A549 (cell line): ENCODE results near the gene CD7. TPM values are rescaled to one million over a fixed set of nuclear protein-coding genes. Genes with fewer than 3 reads are reported as not detected.

Experiments
- ATAC-seq, 2 experiments: fragments of 200-7000 bp in 1 of 2; fragments of >200 bp in 1 of 2; cut with Nextera tagmentation in 1 of 2; cut with Tn5 transposase in 1 of 2; 3 replicates each; pipeline versions ENCODE4 v1.8.0 to v1.9.1; 2018 to 2020; ENCODE audit warnings: mild to moderate bottlenecking in 1 of 2, moderate library complexity in 1 of 2
- CTCF ChIA-PET: fragments of 300-600 bp; sonication (Branson Sonifier 250); formaldehyde crosslinking; extraction: SDS; loops from one replicate; lab custom pipeline; 2021; ENCODE audit warnings: antibody characterized with exemption, inconsistent platforms; lab: Yijun Ruan, JAX
- POLR2A ChIA-PET: fragments of 350-600 bp; formaldehyde crosslinking; extraction: SDS; loops from one replicate; lab custom pipeline; 2021; ENCODE audit warnings: antibody characterized with exemption, inconsistent platforms; lab: Yijun Ruan, JAX
- DNase-seq, 2 experiments: peaks; one replicate each; pipeline versions ENCODE4 v3.0.0 to v3.0.0-alpha.2; 2011 to 2016; ENCODE audit warnings: low read depth in 1 of 2, low spot score in 1 of 2
- FAIRE-seq: peaks from 2 replicates; lab custom pipeline; 2011; peaks lifted over from hg19 to GRCh38; lab: Jason Lieb, UNC
- H3K27ac ChIP-seq, 2 experiments: fragments of >200 bp; sonication (Bioruptor Twin); formaldehyde crosslinking; 3 replicates each; pipeline ENCODE4 v1.5.1; 2016 to 2017
- H3K4me1 ChIP-seq: fragments of >200 bp; sonication (Bioruptor Twin); formaldehyde crosslinking; 3 replicates; pipeline ENCODE4 v1.6.1; 2016
- H3K4me2 ChIP-seq: fragments of >200 bp; sonication (Bioruptor Twin); formaldehyde crosslinking; 3 replicates; pipeline ENCODE4 v1.6.1; 2016
- H3K4me3 ChIP-seq: fragments of >200 bp; sonication (Bioruptor Twin); formaldehyde crosslinking; 3 replicates; pipeline ENCODE4 v1.5.1; 2016
- H3K9me3 ChIP-seq: fragments of >200 bp; sonication (Bioruptor Twin); formaldehyde crosslinking; 3 replicates; pipeline ENCODE4 v1.6.1; 2016
- BCL3 ChIP-seq: fragments of >200 bp; sonication (Bioruptor Twin); formaldehyde crosslinking; IDR thresholded peaks from 3 replicates; pipeline ENCODE4 v1.6.1; 2016
- CBX2 ChIP-seq: fragments of 200-600 bp; sonication (generic); IDR thresholded peaks from 2 replicates; pipeline ENCODE4 v1.6.1; 2016; ENCODE audit warnings: low read depth, mild to moderate bottlenecking, borderline replicate concordance
- CBX8 ChIP-seq: fragments of 200-600 bp; sonication (generic); IDR thresholded peaks from 2 replicates; pipeline ENCODE4 v1.6.1; 2016
- CEBPB ChIP-seq, 2 experiments: fragments of >200 bp in 1 of 2; sonication (Bioruptor Twin) in 1 of 2; formaldehyde crosslinking in 1 of 2; IDR thresholded peaks; 2 replicates each; pipeline ENCODE4 v1.6.1; 2012 to 2016
- E2F6 ChIP-seq: IDR thresholded peaks from 2 replicates; pipeline ENCODE4 v1.6.1; 2012; ENCODE audit warnings: low read depth, borderline replicate concordance
- EHMT2 ChIP-seq: fragments of 200-600 bp; sonication (generic); IDR thresholded peaks from 2 replicates; pipeline ENCODE4 v1.6.1; 2016; ENCODE audit warnings: antibody characterized with exemption, low read depth, mild to moderate bottlenecking, moderate library complexity
- EP300 ChIP-seq, 2 experiments: fragments of >200 bp; sonication (Bioruptor Twin); formaldehyde crosslinking; IDR thresholded peaks; 2 replicates in 1 of 2; 3 replicates in 1 of 2; pipeline ENCODE4 v1.6.1; 2016 to 2017
- ESRRA ChIP-seq: fragments of 150-350 bp; IDR thresholded peaks from 2 replicates; pipeline ENCODE4 v1.6.1; 2014; ENCODE audit warnings: mild to moderate bottlenecking, low read length, borderline replicate concordance
- FOSL2 ChIP-seq, 2 experiments: fragments of 450-650 bp in 1 of 2; fragments of >200 bp in 1 of 2; sonication (Bioruptor Twin) in 1 of 2; formaldehyde crosslinking; IDR thresholded peaks; 2 replicates each; pipeline versions ENCODE4 v1.5.0 to v1.6.1; 2016 to 2020; ENCODE audit warnings: mild to moderate bottlenecking in 1 of 2, moderate library complexity in 1 of 2
- FOXS1 ChIP-seq: fragments of 250-450 bp; sonication (Bioruptor Pico); IDR thresholded peaks from 2 replicates; pipeline ENCODE4 v1.5.0; 2020; ENCODE audit warnings: mild to moderate bottlenecking, moderate library complexity
- GATA3 ChIP-seq: IDR thresholded peaks from 2 replicates; pipeline ENCODE4 v1.6.1; 2012; ENCODE audit warnings: borderline replicate concordance
- HES2 ChIP-seq: fragments of >200 bp; sonication (Bioruptor Twin); formaldehyde crosslinking; IDR thresholded peaks from 2 replicates; pipeline ENCODE4 v1.6.1; 2016
- HEYL ChIP-seq: fragments of 250-450 bp; sonication (Bioruptor Pico); IDR thresholded peaks from 2 replicates; pipeline ENCODE4 v1.8.0; 2021; ENCODE audit warnings: mild to moderate bottlenecking, moderate library complexity
- HMGXB4 ChIP-seq: fragments of 250-450 bp; sonication (Bioruptor Pico); IDR thresholded peaks from 2 replicates; pipeline ENCODE4 v1.5.0; 2021; ENCODE audit warnings: mild to moderate bottlenecking, moderate library complexity, borderline replicate concordance
- HOXA7 ChIP-seq: fragments of 250-450 bp; sonication (Bioruptor Pico); IDR thresholded peaks from 2 replicates; pipeline ENCODE4 v1.5.0; 2020; ENCODE audit warnings: mild to moderate bottlenecking, moderate library complexity
- HOXB5 ChIP-seq: fragments of 250-450 bp; sonication (Bioruptor Pico); IDR thresholded peaks from 2 replicates; pipeline ENCODE4 v1.5.0; 2020; ENCODE audit warnings: mild to moderate bottlenecking, moderate library complexity
- JUN ChIP-seq, 2 experiments: fragments of >200 bp; sonication (Bioruptor Twin); formaldehyde crosslinking; IDR thresholded peaks; 2 replicates in 1 of 2; 3 replicates in 1 of 2; pipeline ENCODE4 v1.6.1; 2016 to 2017
- JUNB ChIP-seq: fragments of >200 bp; sonication (Bioruptor Twin); formaldehyde crosslinking; IDR thresholded peaks from 2 replicates; pipeline ENCODE4 v1.6.1; 2016
- KDM5A ChIP-seq: fragments of 200-600 bp; sonication (generic); IDR thresholded peaks from 2 replicates; pipeline ENCODE4 v1.6.1; 2016; ENCODE audit warnings: antibody characterized with exemption, mild to moderate bottlenecking
- MAFK ChIP-seq: fragments of 450-650 bp; IDR thresholded peaks from 2 replicates; pipeline ENCODE4 v1.6.1; 2014; ENCODE audit not compliant: partially characterized antibody
- MAZ ChIP-seq: fragments of 150-350 bp; IDR thresholded peaks from 2 replicates; pipeline ENCODE4 v1.6.1; 2014; ENCODE audit warnings: antibody characterized with exemption, low read depth, low read length, borderline replicate concordance
- NFE2L2 ChIP-seq: fragments of 150-350 bp; conservative IDR thresholded peaks from 2 replicates; pipeline ENCODE4 v1.6.1; 2014; ENCODE audit warnings: low read length
- NPAS2 ChIP-seq: fragments of 250-450 bp; sonication (Bioruptor Pico); IDR thresholded peaks from 2 replicates; pipeline ENCODE4 v1.8.0; 2022; ENCODE audit warnings: mild to moderate bottlenecking, moderate library complexity, borderline replicate concordance
- POLR2A ChIP-seq: IDR thresholded peaks from 2 replicates; pipeline ENCODE4 v1.6.1; 2012; ENCODE audit warnings: mild to moderate bottlenecking, low read length
- RCOR1 ChIP-seq: fragments of 150-350 bp; IDR thresholded peaks from 2 replicates; pipeline ENCODE4 v1.6.1; 2014; ENCODE audit warnings: antibody characterized with exemption, low read length, low read depth
- RFX5 ChIP-seq: fragments of 450-650 bp; IDR thresholded peaks from 2 replicates; pipeline ENCODE4 v1.7.1; 2014; ENCODE audit warnings: antibody characterized with exemption, mild to moderate bottlenecking, moderate library complexity
- ZC3H11A ChIP-seq: fragments of 450-650 bp; IDR thresholded peaks from 2 replicates; pipeline ENCODE4 v1.6.1; 2014; ENCODE audit warnings: antibody characterized with exemption, mild to moderate bottlenecking
- ZFP36 ChIP-seq: fragments of 450-650 bp; IDR thresholded peaks from 2 replicates; pipeline ENCODE4 v1.6.1; 2014; ENCODE audit warnings: borderline replicate concordance; ENCODE audit not compliant: partially characterized antibody
- ZNF302 ChIP-seq: fragments of 250-450 bp; sonication (Bioruptor Pico); IDR thresholded peaks from 2 replicates; pipeline ENCODE4 v1.9.0; 2021; ENCODE audit warnings: inconsistent platforms, mild to moderate bottlenecking, moderate library complexity
- WGBS: methylation state at CpG from one replicate; pipeline ENCODE4 v1.1.6; 2017; ENCODE audit errors: missing lambda C conversion rate; 5-methylcytosine and 5-hydroxymethylcytosine counted together
- polyA plus RNA-seq, 4 experiments: library from polyadenylated mRNA; depleted of rRNA in 3 of 4; stranded (reverse); fragments of >200 nt; fragmentation: RNase III in 1 of 4; extraction: RNeasy Plus Mini Kit Qiagen cat#74134 plus additional on column Dnase treatment in 1 of 4; gene quantifications; 2 replicates in 3 of 4; 3 replicates in 1 of 4; pipeline ENCODE4 v1.2.3, GENCODE V29; 2011 to 2017
- TF ChIP-seq, protein P1 (sequence below): fragments of 200-600 bp; sonication (generic); IDR thresholded peaks from 2 replicates; pipeline ENCODE4 v1.6.1; 2016; ENCODE audit warnings: antibody characterized with exemption, mild to moderate bottlenecking, moderate library complexity
- TF ChIP-seq, protein P2 (sequence below): IDR thresholded peaks from 2 replicates; pipeline ENCODE4 v1.6.1; 2012
- TF ChIP-seq, protein P3 (sequence below): IDR thresholded peaks from 2 replicates; pipeline ENCODE4 v1.6.1; 2012

Gene CD7
- polyA plus RNA-seq, 2 of the 4 experiments (the other 2 are of a cell fraction), result not detected

DNA sequence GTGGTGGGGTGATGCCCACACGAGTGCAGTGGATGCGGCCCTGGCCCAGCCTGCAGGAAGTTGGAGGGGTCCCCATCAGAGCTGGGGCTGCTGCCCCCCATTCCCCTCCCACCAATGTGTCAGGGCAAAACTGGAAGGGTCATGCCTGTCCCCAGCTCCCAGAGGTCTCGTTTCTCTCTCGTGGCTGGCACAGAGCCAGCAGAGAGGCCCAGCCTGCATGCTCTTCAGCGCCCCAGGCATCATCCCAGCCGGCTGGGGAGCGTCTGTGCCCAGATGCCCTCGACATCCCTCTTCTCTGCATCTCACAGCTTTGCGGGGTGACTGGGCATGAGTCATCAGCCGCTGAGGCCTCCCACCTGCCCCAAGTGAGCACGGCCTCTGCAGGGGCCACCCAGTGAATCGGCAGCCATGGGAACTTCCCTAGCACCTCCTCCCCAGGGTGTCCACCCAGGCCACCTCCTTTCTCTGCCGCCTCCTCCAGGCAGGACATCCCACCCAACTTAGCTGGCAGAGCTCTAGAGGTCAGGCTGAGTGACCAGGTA, 34.1 kb downstream of the CD7 start:
- H3K4me2 ChIP-seq, result peak overlapping the region; percentile 50
- no peak overlapping the region for H3K4me3 ChIP-seq
- WGBS, result 25% methylated on average over 9 of the region's 13 CpGs
- H3K27ac ChIP-seq, result peak overlapping the region; percentile 82 to 87
- CTCF ChIA-PET, result interaction anchor here (0.8 to 3.9 kb wide), 13 partner anchors 9 to 69 kb away, joined by 3 to 20 read pairs (median 8); partner anchors contain the start of genes CD7 and CSNK1D
- no peak for FAIRE-seq
- H3K4me1 ChIP-seq, result peaks cover 46% of the 10 kb centered on the region
- H3K9me3 ChIP-seq, result peaks cover 11% of the 10 kb centered on the region
- DNase-seq, result peak; percentile 69
- ATAC-seq, result peak; percentile 48 to 57
- POLR2A ChIA-PET, result interaction anchor here (0.6 to 4.3 kb wide), 5 partner anchors 9 to 28 kb away, joined by 3 to 39 read pairs (median 10); partner anchors contain the start of gene CSNK1D
- TF ChIP-seq E2F6 (peak; percentile 54), NPAS2 (CRISPR knock-in tag) (no peak), NFE2L2 (peak; percentile 30; the same call in 1 of the 2 replicates), MAFK (no peak), FOSL2 (IDR thresholded peaks at IDR 0.05) (peak; percentile 83), FOSL2 (CRISPR knock-in tag; IDR thresholded peaks at IDR 0.05) (peak; percentile 97), JUNB (peak; percentile 63), ZC3H11A (no peak), CBX8 (no peak), MAZ (no peak), CBX2 (no peak), BCL3 (no peak), POLR2A (no peak), HOXA7 (CRISPR knock-in tag) (no peak), RFX5 (no peak), HOXB5 (CRISPR knock-in tag) (no peak), HEYL (no peak), FOXS1 (CRISPR knock-in tag) (no peak), HMGXB4 (CRISPR knock-in tag) (no peak), ZNF302 (CRISPR knock-in tag) (no peak), ESRRA (no peak), GATA3 (peak; percentile 34; the same call in 1 of the 2 replicates), EHMT2 (no peak), ZFP36 (peak; percentile 96), EP300 (IDR thresholded peaks at IDR 0.05) (peak; percentile 21 to 48; a peak in 2 of 5 replicates), CEBPB (IDR thresholded peaks at IDR 0.05) (no peak), JUN (IDR thresholded peaks at IDR 0.05) (peak; percentile 41 to 55; a peak in 3 of 5 replicates), RCOR1 (no peak), KDM5A (no peak), HES2 (no peak)
- TF ChIP-seq, protein P1, sequence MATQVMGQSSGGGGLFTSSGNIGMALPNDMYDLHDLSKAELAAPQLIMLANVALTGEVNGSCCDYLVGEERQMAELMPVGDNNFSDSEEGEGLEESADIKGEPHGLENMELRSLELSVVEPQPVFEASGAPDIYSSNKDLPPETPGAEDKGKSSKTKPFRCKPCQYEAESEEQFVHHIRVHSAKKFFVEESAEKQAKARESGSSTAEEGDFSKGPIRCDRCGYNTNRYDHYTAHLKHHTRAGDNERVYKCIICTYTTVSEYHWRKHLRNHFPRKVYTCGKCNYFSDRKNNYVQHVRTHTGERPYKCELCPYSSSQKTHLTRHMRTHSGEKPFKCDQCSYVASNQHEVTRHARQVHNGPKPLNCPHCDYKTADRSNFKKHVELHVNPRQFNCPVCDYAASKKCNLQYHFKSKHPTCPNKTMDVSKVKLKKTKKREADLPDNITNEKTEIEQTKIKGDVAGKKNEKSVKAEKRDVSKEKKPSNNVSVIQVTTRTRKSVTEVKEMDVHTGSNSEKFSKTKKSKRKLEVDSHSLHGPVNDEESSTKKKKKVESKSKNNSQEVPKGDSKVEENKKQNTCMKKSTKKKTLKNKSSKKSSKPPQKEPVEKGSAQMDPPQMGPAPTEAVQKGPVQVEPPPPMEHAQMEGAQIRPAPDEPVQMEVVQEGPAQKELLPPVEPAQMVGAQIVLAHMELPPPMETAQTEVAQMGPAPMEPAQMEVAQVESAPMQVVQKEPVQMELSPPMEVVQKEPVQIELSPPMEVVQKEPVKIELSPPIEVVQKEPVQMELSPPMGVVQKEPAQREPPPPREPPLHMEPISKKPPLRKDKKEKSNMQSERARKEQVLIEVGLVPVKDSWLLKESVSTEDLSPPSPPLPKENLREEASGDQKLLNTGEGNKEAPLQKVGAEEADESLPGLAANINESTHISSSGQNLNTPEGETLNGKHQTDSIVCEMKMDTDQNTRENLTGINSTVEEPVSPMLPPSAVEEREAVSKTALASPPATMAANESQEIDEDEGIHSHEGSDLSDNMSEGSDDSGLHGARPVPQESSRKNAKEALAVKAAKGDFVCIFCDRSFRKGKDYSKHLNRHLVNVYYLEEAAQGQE, result no peak
- TF ChIP-seq, protein P2, sequence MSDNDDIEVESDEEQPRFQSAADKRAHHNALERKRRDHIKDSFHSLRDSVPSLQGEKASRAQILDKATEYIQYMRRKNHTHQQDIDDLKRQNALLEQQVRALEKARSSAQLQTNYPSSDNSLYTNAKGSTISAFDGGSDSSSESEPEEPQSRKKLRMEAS, result peak; percentile 89
- TF ChIP-seq, protein P3, sequence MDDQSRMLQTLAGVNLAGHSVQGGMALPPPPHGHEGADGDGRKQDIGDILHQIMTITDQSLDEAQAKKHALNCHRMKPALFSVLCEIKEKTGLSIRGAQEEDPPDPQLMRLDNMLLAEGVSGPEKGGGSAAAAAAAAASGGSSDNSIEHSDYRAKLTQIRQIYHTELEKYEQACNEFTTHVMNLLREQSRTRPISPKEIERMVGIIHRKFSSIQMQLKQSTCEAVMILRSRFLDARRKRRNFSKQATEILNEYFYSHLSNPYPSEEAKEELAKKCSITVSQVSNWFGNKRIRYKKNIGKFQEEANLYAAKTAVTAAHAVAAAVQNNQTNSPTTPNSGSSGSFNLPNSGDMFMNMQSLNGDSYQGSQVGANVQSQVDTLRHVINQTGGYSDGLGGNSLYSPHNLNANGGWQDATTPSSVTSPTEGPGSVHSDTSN, result no peak
